GM18858 (cell line): ENCODE measurements around the gene FAXC.
"Not testable (repeated sequence)": the region's sequence is repeated elsewhere in the genome, so short reads cannot be mapped to it uniquely, and the experiment has no call there.

Experiments used
- ATAC-seq: cut with Tn5 transposase; IDR thresholded peaks from one replicate; pipeline ENCODE4 v1.9.1; 2021; ENCODE audit not compliant: unreplicated experiment

FAXC gene

GRCh38 chr6:99341862-99342455 is 7.5 kb downstream of the FAXC start:
- ATAC-seq: no peak

- no peak for ATAC-seq
These were observed 11.3 kb downstream of the FAXC start for GRCh38 chr6:99338188-99338587.

GRCh38 chr6:99335298-99335697 is 14.2 kb downstream of the FAXC start:
- not testable (repeated sequence) for ATAC-seq

GRCh38 chr6:99334526-99335127 is 14.8 kb downstream of the FAXC start:
- peak; percentile 28 for ATAC-seq

- ATAC-seq: peak; percentile 88
These were observed 16.4 kb downstream of the FAXC start for GRCh38 chr6:99333068-99333467.

- ATAC-seq: no peak
These were observed 17.9 kb downstream of the FAXC start for GRCh38 chr6:99331531-99331930.

- ATAC-seq: peak; percentile 67
These were observed 19.3 kb downstream of the FAXC start for GRCh38 chr6:99330159-99330558.

GRCh38 chr6:99324996-99325395 is 24.5 kb downstream of the FAXC start:
- no peak for ATAC-seq

- no peak for ATAC-seq
These were observed 30.9 kb downstream of the FAXC start for GRCh38 chr6:99318566-99318965.

GRCh38 chr6:99312354-99312753 is 37.1 kb downstream of the FAXC start:
- no peak for ATAC-seq

GRCh38 chr6:99310553-99310952 is 38.9 kb downstream of the FAXC start:
- no peak for ATAC-seq

- no peak for ATAC-seq
These were observed 39.9 kb downstream of the FAXC start for GRCh38 chr6:99309557-99309956.

- no peak for ATAC-seq
These were observed 40.7 kb downstream of the FAXC start for GRCh38 chr6:99308788-99309187.

GRCh38 chr6:99307295-99307907 is 42.1 kb downstream of the FAXC start:
- ATAC-seq: no peak

GRCh38 chr6:99306341-99306740 is 43.1 kb downstream of the FAXC start:
- ATAC-seq: no peak

GRCh38 chr6:99305021-99305554 is 44.4 kb downstream of the FAXC start:
- ATAC-seq: peak; percentile 63

- ATAC-seq: no peak
These were observed 52.1 kb downstream of the FAXC start for GRCh38 chr6:99297415-99297814.

- ATAC-seq: no peak
These were observed 52.5 kb downstream of the FAXC start for GRCh38 chr6:99297006-99297405.

GRCh38 chr6:99296261-99296660 is 53.2 kb downstream of the FAXC start:
- ATAC-seq: no peak

- no peak for ATAC-seq
These were observed 54.2 kb downstream of the FAXC start for GRCh38 chr6:99295276-99295675.

GRCh38 chr6:99294786-99295185 is 54.7 kb downstream of the FAXC start:
- ATAC-seq: no peak

- no peak for ATAC-seq
These were observed 59.8 kb downstream of the FAXC start for GRCh38 chr6:99289701-99290100.
